CD4-positive, alpha-beta T cell (primary cell): ENCODE data around the gene FMO1. TPM values are rescaled to one million over a fixed set of nuclear protein-coding genes. Genes with fewer than 3 reads are reported as not detected.

Source experiments
- ATAC-seq: fragments of 200-7000 bp; cut with Tn5 transposase; one replicate; pipeline ENCODE4 v1.10.0; 2022; ENCODE audit warnings: mild to moderate bottlenecking; ENCODE audit not compliant: poor library complexity
- CTCF ChIA-PET: fragments of 350-600 bp; sonication (Branson Sonifier 250); formaldehyde crosslinking; loops from one replicate; lab custom pipeline; 2021; ENCODE audit warnings: antibody characterized with exemption, inconsistent platforms; lab: Charles Lee
- POLR2A ChIA-PET: fragments of 350-600 bp; sonication (Branson Sonifier 250); formaldehyde crosslinking; loops from one replicate; lab custom pipeline; 2021; ENCODE audit warnings: antibody characterized with exemption, inconsistent platforms; lab: Charles Lee
- DNase-seq, 14 experiments: peaks; one replicate each; pipeline ENCODE4 v3.0.0-alpha.2; 2013 to 2020; ENCODE audit warnings: mixed read lengths in 2 of 14
- H3K27ac ChIP-seq, 2 donors: one replicate each; pipeline versions ENCODE4 v1.5.1 to v1.7.0; 2013; ENCODE audit warnings: low read length in 2 of 2, low read depth in 1 of 2, mild to moderate bottlenecking in 1 of 2
- H3K27me3 ChIP-seq, 2 experiments: 1 replicate in 1 of 2; 2 replicates in 1 of 2; pipeline versions ENCODE4 v1.6.1 to v1.7.0; 2013; ENCODE audit warnings: low read length in 2 of 2, control low read depth in 1 of 2, mild to moderate bottlenecking in 1 of 2, moderate library complexity in 1 of 2; ENCODE audit not compliant: insufficient read depth in 2 of 2, control insufficient read depth in 1 of 2
- H3K36me3 ChIP-seq: one replicate; pipeline ENCODE4 v1.6.1; 2013; ENCODE audit warnings: low read length, control low read depth; ENCODE audit not compliant: insufficient read depth
- H3K4me1 ChIP-seq: one replicate; pipeline ENCODE4 v1.6.1; 2013; ENCODE audit warnings: low read length, control low read depth; ENCODE audit not compliant: insufficient read depth
- H3K4me3 ChIP-seq: one replicate; pipeline ENCODE4 v1.5.1; 2013; ENCODE audit warnings: mild to moderate bottlenecking, low read length, moderate library complexity
- H3K9me3 ChIP-seq, 2 experiments: 1 replicate in 1 of 2; 2 replicates in 1 of 2; pipeline versions ENCODE4 v1.6.1 to v1.7.0; 2013; ENCODE audit warnings: low read length in 2 of 2, mild to moderate bottlenecking in 2 of 2, control low read depth in 1 of 2, moderate library complexity in 1 of 2; ENCODE audit not compliant: control insufficient read depth in 1 of 2, insufficient read depth in 1 of 2
- H3K27ac Mint-ChIP-seq: one replicate; pipeline ENCODE4 v1.8.0; 2020; ENCODE audit warnings: mixed read lengths
- H3K27me3 Mint-ChIP-seq: one replicate; pipeline ENCODE4 v1.8.0; 2021; ENCODE audit warnings: mixed read lengths
- H3K36me3 Mint-ChIP-seq: one replicate; pipeline ENCODE4 v1.8.0; 2021; ENCODE audit warnings: low read depth, mixed read lengths
- H3K4me1 Mint-ChIP-seq: one replicate; pipeline ENCODE4 v1.8.0; 2021; ENCODE audit warnings: low read depth, mixed read lengths
- H3K4me3 Mint-ChIP-seq: one replicate; pipeline ENCODE4 v1.8.0; 2020; ENCODE audit warnings: mild to moderate bottlenecking, mixed read lengths
- H3K9me3 Mint-ChIP-seq: one replicate; pipeline ENCODE4 v1.8.0; 2020; ENCODE audit warnings: mixed read lengths
- intact Hi-C, 2 experiments: fragments of 100-400 bp; cut with DNase I in 1 of 2; cut with micrococcal nuclease in 1 of 2; formaldehyde crosslinking; loops; one replicate each; pipeline versions ENCODE4 v1.15.1 to v1.9.0; 2023 to 2025; cut with DNase I, micrococcal nuclease
- total RNA-seq, 174 experiments: library from RNA in 2 of 174; stranded (reverse) in 2 of 174; gene quantifications; one replicate each; pipeline ENCODE4 v1.2.3 and lab custom pipeline; 2021 to 2026
- TF ChIP-seq, protein P1 (sequence below): fragments of 200-600 bp; IDR thresholded peaks from one replicate; pipeline ENCODE4 v1.8.0; 2022; ENCODE audit warnings: antibody characterized with exemption, mild to moderate bottlenecking

FMO1 gene
- total RNA-seq, 2 experiments from 2014 or later = not detected

DNA sequence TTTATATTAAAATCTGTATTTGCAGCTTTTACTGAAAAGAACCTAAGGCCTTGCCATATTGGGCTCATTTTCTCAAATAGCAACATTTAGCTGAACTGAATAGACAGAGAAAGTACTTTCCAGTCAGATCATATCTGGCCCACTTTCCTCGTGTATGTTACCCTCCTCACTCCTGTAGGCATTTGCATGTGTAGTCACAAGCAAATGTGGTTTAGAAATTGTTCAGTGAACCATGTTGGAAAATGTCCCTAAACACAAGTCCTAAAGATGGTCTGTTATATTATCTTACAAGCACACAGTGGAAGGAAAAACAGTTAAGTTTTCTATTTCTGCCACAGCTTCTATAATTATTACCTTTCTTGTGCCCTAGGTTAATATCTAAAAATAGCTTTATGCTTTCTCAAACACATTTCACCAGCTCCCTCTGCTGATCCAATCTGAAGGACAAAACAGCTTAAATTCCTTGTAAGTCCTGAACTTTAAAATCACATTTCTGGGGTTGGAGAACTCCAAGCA lies 65.1 kb downstream of the FMO1 start:
- Histone ChIP-seq H3K4me1 (no peaks in the 10 kb centered on the region), H3K4me3 (no peak overlapping the region), H3K9me3 (no peaks in the 10 kb centered on the region), H3K27me3 (no peaks in the 10 kb centered on the region), H3K27ac (peak overlapping the region in 1 of 2 donors; percentile 9), H3K36me3 (no peaks in the 10 kb centered on the region)
- ATAC-seq (peak; percentile 4), DNase-seq (no peak)
- no peaks in the 10 kb centered on the region for H3K27me3 Mint-ChIP-seq
- no peaks in the 10 kb centered on the region for H3K9me3 Mint-ChIP-seq
- H3K4me1 Mint-ChIP-seq = peaks cover 17% of the 10 kb centered on the region
- H3K36me3 Mint-ChIP-seq = peaks cover 13% of the 10 kb centered on the region
- intact Hi-C loops = loop anchor here (1.0 to 10.0 kb wide), 8 partner anchors 67 to 1419 kb away; partner anchors contain the start of genes KIFAP3 (in 1 of the 2) and SCYL3 (in 1 of the 2)
- TF ChIP-seq, protein P1, sequence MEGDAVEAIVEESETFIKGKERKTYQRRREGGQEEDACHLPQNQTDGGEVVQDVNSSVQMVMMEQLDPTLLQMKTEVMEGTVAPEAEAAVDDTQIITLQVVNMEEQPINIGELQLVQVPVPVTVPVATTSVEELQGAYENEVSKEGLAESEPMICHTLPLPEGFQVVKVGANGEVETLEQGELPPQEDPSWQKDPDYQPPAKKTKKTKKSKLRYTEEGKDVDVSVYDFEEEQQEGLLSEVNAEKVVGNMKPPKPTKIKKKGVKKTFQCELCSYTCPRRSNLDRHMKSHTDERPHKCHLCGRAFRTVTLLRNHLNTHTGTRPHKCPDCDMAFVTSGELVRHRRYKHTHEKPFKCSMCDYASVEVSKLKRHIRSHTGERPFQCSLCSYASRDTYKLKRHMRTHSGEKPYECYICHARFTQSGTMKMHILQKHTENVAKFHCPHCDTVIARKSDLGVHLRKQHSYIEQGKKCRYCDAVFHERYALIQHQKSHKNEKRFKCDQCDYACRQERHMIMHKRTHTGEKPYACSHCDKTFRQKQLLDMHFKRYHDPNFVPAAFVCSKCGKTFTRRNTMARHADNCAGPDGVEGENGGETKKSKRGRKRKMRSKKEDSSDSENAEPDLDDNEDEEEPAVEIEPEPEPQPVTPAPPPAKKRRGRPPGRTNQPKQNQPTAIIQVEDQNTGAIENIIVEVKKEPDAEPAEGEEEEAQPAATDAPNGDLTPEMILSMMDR = no peak
- H3K4me3 Mint-ChIP-seq = no peak overlapping the region
- peak overlapping the region; percentile 81 for H3K27ac Mint-ChIP-seq
- POLR2A ChIA-PET = interaction anchor here (0.6 to 2.2 kb wide), 15 partner anchors 21 to 1420 kb away, joined by 3 to 16 read pairs (median 5); partner anchors contain the start of genes DNM3, FMO1, GORAB and KIFAP3
- CTCF ChIA-PET = interaction anchor here (1.0 to 2.6 kb wide), 13 partner anchors 8 to 1419 kb away, joined by 3 to 16 read pairs (median 5); partner anchors contain the start of genes FMO1, KIFAP3, PRRC2C and SCYL3

DNA sequence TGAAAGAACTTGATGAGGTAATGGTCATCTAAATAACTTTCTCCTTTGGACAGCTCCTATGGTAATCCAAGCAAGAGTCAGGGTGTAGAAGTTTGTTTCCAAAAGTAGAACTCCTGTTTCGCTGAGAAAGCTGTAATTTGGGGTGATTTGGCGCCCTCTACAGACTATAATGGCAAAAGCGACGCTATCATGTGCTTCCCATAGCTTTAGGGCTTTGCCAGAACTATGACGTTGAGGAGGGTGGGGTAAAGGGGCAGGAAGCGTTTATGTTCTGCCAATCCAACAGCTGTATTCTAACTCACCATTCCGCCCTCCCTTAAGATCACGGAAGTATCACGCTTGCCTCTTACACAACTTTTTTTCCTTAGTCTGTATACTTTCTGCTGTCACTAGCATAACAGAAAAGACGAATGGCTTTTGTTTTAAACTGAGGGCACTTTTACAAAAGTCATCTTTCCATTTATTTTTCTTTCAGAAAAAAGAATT lies 65.6 kb downstream of the FMO1 start, which contains the start of gene FMO4:
TSS of gene FMO4 (plus strand) at position 349 of the 486 bp plus-strand sequence. CDS start 5,643 bp downstream, outside the sequence.
- peak; percentile 100 for ATAC-seq
- intact Hi-C loops = loop anchor here (1.0 to 10.0 kb wide), 9 partner anchors 67 to 1419 kb away; partner anchors contain the start of genes KIFAP3 (in 1 of the 2) and SCYL3 (in 1 of the 2)
- H3K4me1 Mint-ChIP-seq = peaks cover 17% of the 10 kb centered on the region
- CTCF ChIA-PET = interaction anchor here (0.6 to 2.6 kb wide), 14 partner anchors 9 to 1480 kb away, joined by 3 to 16 read pairs (median 4); partner anchors contain the start of genes FMO1, KIFAP3, PRRC2C and SCYL3
- H3K4me1 ChIP-seq = no peaks in the 10 kb centered on the region
- H3K4me3 Mint-ChIP-seq = peak within 1 kb of the TSS; percentile 66
- peak within 1 kb of the TSS in 1 of 2 donors; percentile 41 for H3K27ac ChIP-seq
- H3K9me3 ChIP-seq = no peaks in the 10 kb centered on the region
- no peaks in the 10 kb centered on the region for H3K9me3 Mint-ChIP-seq
- no peaks in the 10 kb centered on the region for H3K27me3 Mint-ChIP-seq
- peak; percentile 57 to 97 (median 70) for DNase-seq
- H3K36me3 Mint-ChIP-seq = peaks cover 15% of the 10 kb centered on the region
- no peaks in the 10 kb centered on the region for H3K27me3 ChIP-seq
- H3K36me3 ChIP-seq = no peaks in the 10 kb centered on the region
- peak within 1 kb of the TSS; percentile 41 for H3K4me3 ChIP-seq
- TF ChIP-seq, protein P1 = peak; percentile 78
- H3K27ac Mint-ChIP-seq = peak within 1 kb of the TSS; percentile 81
- POLR2A ChIA-PET = interaction anchor here (0.6 to 2.2 kb wide), 14 partner anchors 21 to 1420 kb away, joined by 3 to 16 read pairs (median 5); partner anchors contain the start of genes DNM3, FMO1, GORAB and KIFAP3

DNA sequence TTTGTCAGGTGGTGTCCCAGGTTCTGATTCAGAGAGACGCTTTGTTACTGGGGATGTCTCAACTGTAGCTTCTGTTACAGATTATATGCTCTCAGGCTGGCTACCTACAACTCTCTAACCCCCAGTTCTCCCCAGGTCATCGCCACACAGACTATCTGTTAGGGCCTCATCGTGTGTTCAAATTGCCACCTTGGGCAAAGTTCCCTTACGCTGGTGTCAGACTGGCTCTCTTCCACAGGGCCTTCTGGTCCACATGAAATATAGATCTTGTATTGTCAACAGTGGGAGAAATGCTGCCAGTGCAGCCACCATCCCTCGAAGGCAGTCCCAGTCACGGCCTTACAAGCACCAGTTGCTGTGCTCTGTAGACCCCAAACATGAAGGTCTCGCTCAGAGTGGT lies 81.0 kb downstream of the FMO1 start:
- no peak overlapping the region for H3K27ac ChIP-seq
- no peaks in the 10 kb centered on the region for H3K4me1 ChIP-seq
- Mint-ChIP-seq H3K4me3 (no peak overlapping the region), H3K27ac (no peak overlapping the region), H3K9me3 (no peaks in the 10 kb centered on the region), H3K36me3 (peaks cover 11% of the 10 kb centered on the region), H3K4me1 (no peaks in the 10 kb centered on the region), H3K27me3 (no peaks in the 10 kb centered on the region)
- H3K4me3 ChIP-seq = no peak overlapping the region
- ChIA-PET CTCF (no interaction called here), POLR2A (interaction anchor here (0.8 kb wide), 1 partner anchor 15 kb away, joined by 3 read pairs; no protein-coding TSS in a partner anchor)
- DNase-seq (no peak), ATAC-seq (no peak)
- no peaks in the 10 kb centered on the region for H3K27me3 ChIP-seq
- intact Hi-C loops = no loop called here
- H3K36me3 ChIP-seq = no peaks in the 10 kb centered on the region
- TF ChIP-seq, protein P1 = no peak
- no peaks in the 10 kb centered on the region for H3K9me3 ChIP-seq
